ENCODE data around the gene PIBF1. TPM values are rescaled to one million over a fixed set of nuclear protein-coding genes. Genes with fewer than 3 reads are reported as not detected.

The PIBF1 gene
- total and polyA plus RNA-seq, 2 of the 4 experiments (the other 2 are of a cell fraction) = 5.1 to 13.3 TPM

- TF ChIP-seq MXI1 (IDR thresholded peaks at IDR 0.05; ENCODE audit: borderline replicate concordance, low read depth, low read length) = no peak
- no peak for TF ChIP-seq POLR2A (IDR thresholded peaks at IDR 0.05; ENCODE audit: low read depth, low read length)
- no peak for TF ChIP-seq MAZ (IDR thresholded peaks at IDR 0.05; ENCODE audit: borderline replicate concordance, low read depth, low read length)
- no peak for TF ChIP-seq USF2 (IDR thresholded peaks at IDR 0.05; ENCODE audit: low read depth, low read length)
- no peak for TF ChIP-seq CHD1 (IDR thresholded peaks at IDR 0.05; ENCODE audit: low read depth, low read length)
- TF ChIP-seq CTCF (conservative IDR thresholded peaks at IDR 0.05; ENCODE audit: low read depth, low read length) = no peak
- TF ChIP-seq CEBPB (IDR thresholded peaks at IDR 0.05; ENCODE audit: low read depth, low read length) = no peak
- dilution Hi-C loops (cut with HindIII; ENCODE audit: low sequenced_read_pairs, unreplicated experiment) (no loop called here), intact Hi-C loops (cut with micrococcal nuclease) (no loop called here), in situ Hi-C loops (cut with MboI; ENCODE audit: low sequenced_read_pairs) (no loop called here)
- Histone ChIP-seq H3K14ac (replicated peaks; ENCODE audit: low read depth, low read length) (no peak overlapping the region), H4K91ac (ENCODE audit: insufficient read depth, low read depth, low read length) (no peak overlapping the region), H3K4me3 (ENCODE audit: insufficient read depth, low read depth, low read length) (no peak overlapping the region), H3K27ac (ENCODE audit: insufficient read depth, low read length) (no peak overlapping the region), H4K8ac (ENCODE audit: low read depth in 2 of 2, low read length in 2 of 2) (no peak overlapping the region), H2BK120ac (ENCODE audit: low read depth, low read length) (no peak overlapping the region), H3K36me3 (ENCODE audit: control insufficient read depth, insufficient read depth, low read length) (peaks cover 2% of the 10 kb centered on the region; the same call in 1 of the 2 replicates), H2AFZ (replicated peaks; ENCODE audit: low read length, poor library complexity) (no peak overlapping the region), H2BK5ac (ENCODE audit: low read depth, low read length, poor library complexity, severe bottlenecking) (no peak overlapping the region), H3K4me1 (ENCODE audit: control insufficient read depth, insufficient read depth, low read length) (no peaks in the 10 kb centered on the region), H3K9me3 (ENCODE audit: control insufficient read depth, insufficient read depth, low read length) (no peaks in the 10 kb centered on the region), H3K18ac (ENCODE audit: low read depth, low read length) (no peak overlapping the region), H3K9me1 (ENCODE audit: insufficient read depth, low read length) (no peaks in the 10 kb centered on the region; the same call in 1 of the 2 replicates), H3K4me2 (ENCODE audit: low read depth, low read length) (no peak overlapping the region), H4K5ac (ENCODE audit: low read depth, low read length) (no peak overlapping the region), H2BK20ac (ENCODE audit: low read depth, low read length) (no peak overlapping the region), H4K20me1 (ENCODE audit: insufficient read depth, low read length) (no peaks in the 10 kb centered on the region), H2AK9ac (replicated peaks; ENCODE audit: low read depth, low read length, poor library complexity) (no peak overlapping the region), H3K4ac (ENCODE audit: low read depth, low read length) (no peak overlapping the region), H3K9ac (ENCODE audit: low read depth, low read length) (no peak overlapping the region), H3K79me1 (ENCODE audit: low read depth in 1 of 2, low read length in 2 of 2) (peaks cover 8 to 26% of the 10 kb centered on the region in 2 experiments), H2BK15ac (ENCODE audit: low read depth, low read length) (no peak overlapping the region), H3K56ac (ENCODE audit: extremely low read depth, insufficient read depth, low read length) (no peak overlapping the region), H2AK5ac (ENCODE audit: low read depth, low read length) (no peak overlapping the region), H3K27me3 (ENCODE audit: control insufficient read depth, insufficient read depth, low read length) (no peaks in the 10 kb centered on the region), H3K23ac (ENCODE audit: low read depth, low read length) (no peak overlapping the region)
- no peak for ATAC-seq (ENCODE audit: low read depth)
- BruUV-seq (replicated peaks) = no TSS peak
- POLR2A ChIA-PET (ENCODE audit: unreplicated experiment) = no interaction called here
- CTCF ChIA-PET = no interaction called here
- WGBS, 2 experiments (ENCODE audit: extremely low coverage in 2 of 2, insufficient read length in 1 of 2) = no CpG with 5 or more reads among the region's 1 CpG
- no peak for DNase-seq
These were observed 41.9 kb upstream of the PIBF1 start for GRCh38 chr13:72740015-72740414.

Data from IMR-90 (cell line).